Sigmoid colon (tissue), 4 donors: Measurements from ENCODE around the gene ZDHHC11.

ENCODE experiments used
- POLR2AphosphoS5 ChIP-seq, 4 donors: sonication (generic); formaldehyde crosslinking; IDR thresholded peaks; one replicate each; pipeline ENCODE4 v1.6.1; 2017; ENCODE audit warnings: antibody characterized with exemption in 4 of 4
- TF ChIP-seq, protein P1 (sequence below), 4 experiments: fragments of 450-650 bp in 3 of 4; fragments of 200-600 bp in 1 of 4; IDR thresholded peaks; one replicate each; pipeline ENCODE4 v1.5.1; 2016 to 2019; ENCODE audit warnings: antibody characterized with exemption in 4 of 4, mild to moderate bottlenecking in 3 of 4, moderate library complexity in 2 of 4

- TF ChIP-seq, protein P1, sequence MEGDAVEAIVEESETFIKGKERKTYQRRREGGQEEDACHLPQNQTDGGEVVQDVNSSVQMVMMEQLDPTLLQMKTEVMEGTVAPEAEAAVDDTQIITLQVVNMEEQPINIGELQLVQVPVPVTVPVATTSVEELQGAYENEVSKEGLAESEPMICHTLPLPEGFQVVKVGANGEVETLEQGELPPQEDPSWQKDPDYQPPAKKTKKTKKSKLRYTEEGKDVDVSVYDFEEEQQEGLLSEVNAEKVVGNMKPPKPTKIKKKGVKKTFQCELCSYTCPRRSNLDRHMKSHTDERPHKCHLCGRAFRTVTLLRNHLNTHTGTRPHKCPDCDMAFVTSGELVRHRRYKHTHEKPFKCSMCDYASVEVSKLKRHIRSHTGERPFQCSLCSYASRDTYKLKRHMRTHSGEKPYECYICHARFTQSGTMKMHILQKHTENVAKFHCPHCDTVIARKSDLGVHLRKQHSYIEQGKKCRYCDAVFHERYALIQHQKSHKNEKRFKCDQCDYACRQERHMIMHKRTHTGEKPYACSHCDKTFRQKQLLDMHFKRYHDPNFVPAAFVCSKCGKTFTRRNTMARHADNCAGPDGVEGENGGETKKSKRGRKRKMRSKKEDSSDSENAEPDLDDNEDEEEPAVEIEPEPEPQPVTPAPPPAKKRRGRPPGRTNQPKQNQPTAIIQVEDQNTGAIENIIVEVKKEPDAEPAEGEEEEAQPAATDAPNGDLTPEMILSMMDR (IDR thresholded peaks at IDR 0.05), result no peak
- TF ChIP-seq POLR2AphosphoS5 (IDR thresholded peaks at IDR 0.05), result no peak
Measured at GRCh38 chr5:876398-877365, 25.9 kb upstream of the ZDHHC11 start.
